H1 (cell line): ENCODE results near the gene CDH7. TPM values are rescaled to one million over a fixed set of nuclear protein-coding genes. Genes with fewer than 3 reads are reported as not detected.

Source experiments
- ASH2L ChIP-seq: fragments of 200-600, 300-600 bp; sonication (generic); IDR thresholded peaks from one replicate; pipeline ENCODE4 v1.7.1; 2017; ENCODE audit warnings: low read length
- PHF8 ChIP-seq: fragments of 200-600 bp; sonication (generic); conservative IDR thresholded peaks from 2 replicates; pipeline ENCODE4 v1.7.1; 2012; ENCODE audit warnings: low read depth, mild to moderate bottlenecking, inconsistent platforms, low read length, moderate library complexity
- SIX5 ChIP-seq: IDR thresholded peaks from 2 replicates; pipeline ENCODE4 v1.6.1; 2011; ENCODE audit warnings: mild to moderate bottlenecking, low read depth, low read length
- ZNF274 ChIP-seq: IDR thresholded peaks from 2 replicates; pipeline ENCODE4 v1.7.0; 2012; ENCODE audit warnings: low read length, borderline replicate concordance; ENCODE audit errors: extremely low read depth
- polyA plus RNA-seq, 7 experiments: library from polyadenylated mRNA; depleted of rRNA in 3 of 7; stranded (reverse) in 5 of 7; unstranded in 2 of 7; fragments of >200 nt in 5 of 7; fragments of 200-250 nt in 2 of 7; gene quantifications; 1 replicate in 5 of 7; 2 replicates in 1 of 7; 4 replicates in 1 of 7; pipeline versions ENCODE4 v1.2.1 to v1.2.3, GENCODE V29; 2011 to 2013; ENCODE audit warnings: missing spikeins in 2 of 7, mixed read lengths in 2 of 7
- total RNA-seq: library from RNA; stranded (reverse); fragmentation: NEBNext Ultra II Directional; extraction: Animal tissue kit (Norgen Biotek cat#: 25700); gene quantifications from 2 replicates; pipeline ENCODE4 v1.2.1, GENCODE V29; 2021

The CDH7 gene
- total and polyA plus RNA-seq, 2 of the 8 experiments (the other 6 are each of a cell fraction or from before 2014, with no cell fraction given), result 1.00 to 1.5 TPM

- no peak for TF ChIP-seq SIX5
- TF ChIP-seq ASH2L, result no peak
- no peak for TF ChIP-seq PHF8
- TF ChIP-seq ZNF274, result no peak
Measured at GRCh38 chr18:65901522-65901921, 150.7 kb downstream of the CDH7 start (continued).
